ENCODE measurements around the gene ARMC6. TPM values are rescaled to one million over a fixed set of nuclear protein-coding genes. Genes with fewer than 3 reads are reported as not detected.

ARMC6 gene
- total RNA-seq, 3 donors from 2014 or later: 18.4 to 20.0 (median 19.3) TPM

- H3K4me1 ChIP-seq (ENCODE audit: low read depth): no peaks in the 10 kb centered on the region
- intact Hi-C loops (cut with DNase I, micrococcal nuclease): loop anchor here in 1 of 2 donors (10.0 kb wide), 1 partner anchor 59 kb away; no protein-coding TSS in a partner anchor
- DNase-seq (no peak), ATAC-seq (no peak)
- H3K9me3 ChIP-seq: no peaks in the 10 kb centered on the region
- peaks cover 5% of the 10 kb centered on the region for H3K36me3 ChIP-seq (ENCODE audit: low read depth)
- TF ChIP-seq, protein P1, sequence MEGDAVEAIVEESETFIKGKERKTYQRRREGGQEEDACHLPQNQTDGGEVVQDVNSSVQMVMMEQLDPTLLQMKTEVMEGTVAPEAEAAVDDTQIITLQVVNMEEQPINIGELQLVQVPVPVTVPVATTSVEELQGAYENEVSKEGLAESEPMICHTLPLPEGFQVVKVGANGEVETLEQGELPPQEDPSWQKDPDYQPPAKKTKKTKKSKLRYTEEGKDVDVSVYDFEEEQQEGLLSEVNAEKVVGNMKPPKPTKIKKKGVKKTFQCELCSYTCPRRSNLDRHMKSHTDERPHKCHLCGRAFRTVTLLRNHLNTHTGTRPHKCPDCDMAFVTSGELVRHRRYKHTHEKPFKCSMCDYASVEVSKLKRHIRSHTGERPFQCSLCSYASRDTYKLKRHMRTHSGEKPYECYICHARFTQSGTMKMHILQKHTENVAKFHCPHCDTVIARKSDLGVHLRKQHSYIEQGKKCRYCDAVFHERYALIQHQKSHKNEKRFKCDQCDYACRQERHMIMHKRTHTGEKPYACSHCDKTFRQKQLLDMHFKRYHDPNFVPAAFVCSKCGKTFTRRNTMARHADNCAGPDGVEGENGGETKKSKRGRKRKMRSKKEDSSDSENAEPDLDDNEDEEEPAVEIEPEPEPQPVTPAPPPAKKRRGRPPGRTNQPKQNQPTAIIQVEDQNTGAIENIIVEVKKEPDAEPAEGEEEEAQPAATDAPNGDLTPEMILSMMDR (IDR thresholded peaks at IDR 0.05): no peak
- H3K4me3 ChIP-seq: no peak overlapping the region
Measured at GRCh38 chr19:19055701-19056100, 22.3 kb downstream of the ARMC6 start.

GRCh38 chr19:19056636-19057275, 23.4 kb downstream of the ARMC6 start:
- Histone ChIP-seq H3K4me1 (ENCODE audit: low read depth) (peaks cover 3% of the 10 kb centered on the region), H3K36me3 (ENCODE audit: low read depth) (peaks cover 5% of the 10 kb centered on the region), H3K4me3 (no peak overlapping the region), H3K9me3 (no peaks in the 10 kb centered on the region)
- no peak for DNase-seq
- intact Hi-C loops (cut with DNase I, micrococcal nuclease): loop anchor here in 1 of 2 donors (10.0 kb wide), 1 partner anchor 58 kb away; no protein-coding TSS in a partner anchor
- TF ChIP-seq, protein P1 (IDR thresholded peaks at IDR 0.05): no peak
- no peak for ATAC-seq

- Histone ChIP-seq H3K4me1 (ENCODE audit: low read depth) (peaks cover 6% of the 10 kb centered on the region), H3K36me3 (ENCODE audit: low read depth) (peaks cover 5% of the 10 kb centered on the region), H3K9me3 (no peaks in the 10 kb centered on the region), H3K4me3 (no peak overlapping the region)
- intact Hi-C loops (cut with DNase I, micrococcal nuclease): loop anchor here in 1 of 2 donors (10.0 kb wide), 1 partner anchor 57 kb away; no protein-coding TSS in a partner anchor
- DNase-seq (no peak), ATAC-seq (no peak)
- TF ChIP-seq, protein P1 (IDR thresholded peaks at IDR 0.05): no peak
Measured at GRCh38 chr19:19057317-19057716, 23.9 kb downstream of the ARMC6 start.

DNA sequence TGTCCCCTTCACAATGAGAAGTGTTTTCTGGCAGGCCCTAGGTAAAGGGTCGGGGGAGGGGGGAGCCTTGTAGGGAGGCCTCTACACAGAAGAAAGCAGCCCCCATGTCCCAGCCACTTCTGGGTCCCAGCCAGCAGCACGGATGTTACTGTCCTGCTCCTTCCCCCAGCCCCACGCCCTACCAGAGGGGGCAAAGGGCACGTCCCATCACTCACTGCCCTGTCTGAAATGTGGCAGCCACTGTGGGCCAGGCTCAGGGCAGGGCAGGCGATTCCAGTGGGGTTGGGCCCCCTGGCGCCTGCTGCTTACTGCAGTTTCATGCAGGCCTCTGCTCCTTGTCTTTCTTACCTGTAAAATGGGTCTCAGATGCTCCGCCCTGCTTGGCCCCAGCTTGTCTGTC, 24.3 kb downstream of the ARMC6 start:
- H3K9me3 ChIP-seq: no peaks in the 10 kb centered on the region
- H3K36me3 ChIP-seq (ENCODE audit: low read depth): peaks cover 5% of the 10 kb centered on the region
- ATAC-seq: peak; percentile 52
- H3K4me3 ChIP-seq: no peak overlapping the region
- intact Hi-C loops (cut with DNase I, micrococcal nuclease): loop anchor here in 1 of 2 donors (10.0 kb wide), 1 partner anchor 57 kb away; no protein-coding TSS in a partner anchor
- DNase-seq: no peak
- peaks cover 6% of the 10 kb centered on the region for H3K4me1 ChIP-seq (ENCODE audit: low read depth)
- TF ChIP-seq, protein P1 (IDR thresholded peaks at IDR 0.05): no peak

DNA sequence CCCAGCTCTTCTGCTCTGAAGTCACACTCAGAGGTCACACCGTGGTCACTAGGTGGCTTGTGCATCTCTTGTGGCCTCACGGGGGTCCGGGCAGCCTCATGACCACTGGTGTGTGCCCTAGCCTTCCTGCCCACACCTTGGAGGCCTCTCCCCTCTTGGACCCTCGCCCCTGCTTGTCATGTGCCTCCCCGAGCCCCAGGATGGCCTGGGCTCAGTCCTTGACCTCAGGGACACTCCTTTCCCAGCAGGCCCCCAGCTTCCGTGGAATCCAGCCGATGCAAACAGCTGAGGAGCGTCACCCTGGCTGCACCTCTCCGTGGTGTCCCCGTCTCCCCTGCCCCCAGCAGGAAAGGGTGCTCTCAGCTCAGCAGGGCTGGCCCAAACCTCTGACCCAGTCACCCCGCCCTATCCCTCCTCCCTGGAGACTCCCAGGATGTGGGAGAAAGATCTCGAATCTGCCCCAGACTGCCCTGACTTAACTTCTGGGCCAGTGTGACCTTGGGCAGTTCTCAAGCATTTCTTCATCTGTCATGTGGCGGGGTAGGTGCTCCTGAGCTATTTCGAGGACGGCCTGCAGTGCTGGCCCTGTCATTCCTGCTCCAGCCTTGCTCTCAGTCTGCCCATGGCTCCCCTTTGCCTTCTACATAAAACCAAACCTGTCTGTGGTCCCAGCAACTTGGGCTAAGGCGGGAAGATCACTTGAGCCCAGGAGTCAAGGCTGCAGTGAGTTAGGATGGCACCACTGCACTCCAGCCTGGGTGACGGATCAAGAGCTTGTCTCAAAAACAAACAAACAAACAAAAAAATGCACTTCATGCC, 25.8 kb downstream of the ARMC6 start:
- intact Hi-C loops (cut with DNase I, micrococcal nuclease): loop anchor here in 1 of 2 donors (10.0 kb wide), 1 partner anchor 56 kb away; no protein-coding TSS in a partner anchor
- no peak for ATAC-seq
- DNase-seq: no peak
- Histone ChIP-seq H3K9me3 (no peaks in the 10 kb centered on the region), H3K36me3 (ENCODE audit: low read depth) (peaks cover 5% of the 10 kb centered on the region), H3K4me3 (no peak overlapping the region), H3K4me1 (ENCODE audit: low read depth) (peaks cover 6% of the 10 kb centered on the region)
- TF ChIP-seq, protein P1 (IDR thresholded peaks at IDR 0.05): no peak

Data from mucosa of descending colon (tissue), 3 donors.